ENCODE results near the gene PRKAR2B.

Gene PRKAR2B

GRCh38 chr7:107044347-107045194 is at the start of gene PRKAR2B:
TSS of gene PRKAR2B (plus strand) at chr7:107044705. CDS start at chr7:107044908, 203 bp downstream.
- peak; percentile 93 for DNase-seq (ENCODE audit: low spot score)

- DNase-seq (ENCODE audit: low spot score), result no peak
Observed at GRCh38 chr7:106994833-106995232, 49.7 kb upstream of the PRKAR2B start.

- no peak for DNase-seq (ENCODE audit: low spot score)
Observed at GRCh38 chr7:106997487-106998271, 46.8 kb upstream of the PRKAR2B start.

- no peak for DNase-seq (ENCODE audit: low spot score)
Observed at GRCh38 chr7:106999023-106999422, 45.5 kb upstream of the PRKAR2B start.

GRCh38 chr7:107001490-107001889 is 43.0 kb upstream of the PRKAR2B start:
- DNase-seq (ENCODE audit: low spot score), result no peak

GRCh38 chr7:107002126-107002525 is 42.4 kb upstream of the PRKAR2B start:
- no peak for DNase-seq (ENCODE audit: low spot score)

GRCh38 chr7:107002529-107002998 is 41.9 kb upstream of the PRKAR2B start:
- no peak for DNase-seq (ENCODE audit: low spot score)

GRCh38 chr7:107007007-107007891 is 37.3 kb upstream of the PRKAR2B start:
- DNase-seq (ENCODE audit: low spot score), result no peak

GRCh38 chr7:107007892-107008287 is 36.6 kb upstream of the PRKAR2B start:
- DNase-seq (ENCODE audit: low spot score), result no peak

GRCh38 chr7:107009846-107010203 is 34.7 kb upstream of the PRKAR2B start:
- DNase-seq (ENCODE audit: low spot score), result no peak

GRCh38 chr7:107012691-107013090 is 31.8 kb upstream of the PRKAR2B start:
- DNase-seq (ENCODE audit: low spot score), result no peak

- DNase-seq (ENCODE audit: low spot score), result peak; percentile 5
Observed at GRCh38 chr7:107014387-107015023, 30.0 kb upstream of the PRKAR2B start.

- no peak for DNase-seq (ENCODE audit: low spot score)
Observed at GRCh38 chr7:107016312-107016711, 28.2 kb upstream of the PRKAR2B start.

GRCh38 chr7:107017965-107018719 is 26.4 kb upstream of the PRKAR2B start:
- DNase-seq (ENCODE audit: low spot score), result no peak

GRCh38 chr7:107020400-107020799 is 24.1 kb upstream of the PRKAR2B start:
- no peak for DNase-seq (ENCODE audit: low spot score)

GRCh38 chr7:107021600-107021999 is 22.9 kb upstream of the PRKAR2B start:
- no peak for DNase-seq (ENCODE audit: low spot score)

GRCh38 chr7:107023522-107024151 is 20.9 kb upstream of the PRKAR2B start:
- DNase-seq (ENCODE audit: low spot score), result no peak

GRCh38 chr7:107024906-107025305 is 19.6 kb upstream of the PRKAR2B start:
- no peak for DNase-seq (ENCODE audit: low spot score)

GRCh38 chr7:107025449-107026103 is 18.9 kb upstream of the PRKAR2B start:
- no peak for DNase-seq (ENCODE audit: low spot score)

GRCh38 chr7:107026166-107026565 is 18.3 kb upstream of the PRKAR2B start:
- no peak for DNase-seq (ENCODE audit: low spot score)
